Subcutaneous abdominal adipose tissue (tissue), 5 donors: ENCODE data around the gene ZBTB40.

Experiments used
- H3K27ac ChIP-seq: one replicate; pipeline ENCODE4 v1.7.0; 2013; ENCODE audit warnings: low read depth, mild to moderate bottlenecking, inconsistent platforms, low read length, moderate library complexity
- H3K27me3 ChIP-seq, 5 donors: one replicate each; pipeline ENCODE4 v1.7.0; 2013; ENCODE audit warnings: low read length in 5 of 5, inconsistent platforms in 1 of 5; ENCODE audit not compliant: control insufficient read depth in 5 of 5, insufficient read depth in 4 of 5
- H3K36me3 ChIP-seq, 5 donors: one replicate each; pipeline ENCODE4 v1.7.0; 2013; ENCODE audit warnings: low read length in 5 of 5; ENCODE audit not compliant: control insufficient read depth in 5 of 5, insufficient read depth in 5 of 5
- H3K4me1 ChIP-seq, 5 donors: one replicate each; pipeline ENCODE4 v1.7.0; 2013; ENCODE audit warnings: low read length in 5 of 5, mild to moderate bottlenecking in 3 of 5, moderate library complexity in 1 of 5; ENCODE audit not compliant: control insufficient read depth in 5 of 5, insufficient read depth in 5 of 5
- H3K4me3 ChIP-seq, 5 donors: one replicate each; pipeline ENCODE4 v1.7.0; 2013; ENCODE audit warnings: low read length in 5 of 5, low read depth in 1 of 5
- H3K9ac ChIP-seq, 5 donors: one replicate each; pipeline ENCODE4 v1.7.0; 2013; ENCODE audit warnings: low read length in 5 of 5, mild to moderate bottlenecking in 4 of 5, moderate library complexity in 3 of 5
- H3K9me3 ChIP-seq, 5 donors: one replicate each; pipeline ENCODE4 v1.7.0; 2013; ENCODE audit warnings: low read length in 5 of 5; ENCODE audit not compliant: control insufficient read depth in 5 of 5
- donor health status: healthy.
- donor health status: healthy.
- donor health status: healthy.
- donor health status: healthy.
- donor health status: healthy.

ZBTB40 gene

DNA sequence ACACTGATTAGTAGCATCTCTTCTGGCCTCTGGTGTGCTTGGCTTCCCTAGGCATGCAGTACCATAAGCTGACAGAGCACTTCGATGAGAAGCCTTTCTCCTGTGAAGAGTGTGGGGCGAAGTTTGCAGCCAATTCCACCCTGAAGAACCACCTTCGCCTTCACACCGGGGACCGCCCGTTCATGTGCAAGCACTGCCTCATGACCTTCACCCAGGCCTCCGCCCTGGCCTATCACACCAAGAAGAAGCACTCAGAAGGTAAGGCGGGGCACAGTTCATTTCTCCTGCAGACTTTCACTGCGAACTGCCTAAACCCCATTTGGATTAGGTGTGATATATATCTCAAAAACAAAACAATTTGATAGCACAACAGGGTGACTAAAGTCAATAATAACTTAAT is 61.2 kb downstream of the ZBTB40 start:
- H3K9ac ChIP-seq, result no peak overlapping the region
- no peak overlapping the region for H3K27ac ChIP-seq
- H3K4me3 ChIP-seq, result no peak overlapping the region
- H3K4me1 ChIP-seq, result no peaks in the 10 kb centered on the region
- no peaks in the 10 kb centered on the region for H3K9me3 ChIP-seq
- H3K36me3 ChIP-seq, result peaks cover 50 to 98% (median 96%) of the 10 kb centered on the region in 5 donors
- no peaks in the 10 kb centered on the region for H3K27me3 ChIP-seq

- Histone ChIP-seq H3K27ac (no peak overlapping the region), H3K9me3 (no peaks in the 10 kb centered on the region), H3K9ac (no peak overlapping the region), H3K4me3 (no peak overlapping the region), H3K36me3 (peaks cover 40 to 98% (median 97%) of the 10 kb centered on the region in 5 donors), H3K27me3 (no peaks in the 10 kb centered on the region), H3K4me1 (no peaks in the 10 kb centered on the region)
Observed at GRCh38 chr1:22516906-22517571, 65.4 kb downstream of the ZBTB40 start.

- no peaks in the 10 kb centered on the region for H3K27me3 ChIP-seq
- no peak overlapping the region for H3K9ac ChIP-seq
- H3K4me3 ChIP-seq, result no peak overlapping the region
- no peaks in the 10 kb centered on the region for H3K9me3 ChIP-seq
- no peaks in the 10 kb centered on the region for H3K4me1 ChIP-seq
- peaks cover 36 to 95% (median 93%) of the 10 kb centered on the region in 5 donors for H3K36me3 ChIP-seq
- no peak overlapping the region for H3K27ac ChIP-seq
Observed at GRCh38 chr1:22517956-22518355, 66.3 kb downstream of the ZBTB40 start.

GRCh38 chr1:22518379-22518778 is 66.7 kb downstream of the ZBTB40 start:
- Histone ChIP-seq H3K36me3 (peaks cover 36 to 95% (median 91%) of the 10 kb centered on the region in 5 donors), H3K4me3 (no peak overlapping the region), H3K4me1 (no peaks in the 10 kb centered on the region), H3K27ac (no peak overlapping the region), H3K9ac (no peak overlapping the region), H3K9me3 (no peaks in the 10 kb centered on the region), H3K27me3 (no peaks in the 10 kb centered on the region)

- Histone ChIP-seq H3K4me1 (no peaks in the 10 kb centered on the region), H3K9me3 (no peaks in the 10 kb centered on the region), H3K27me3 (no peaks in the 10 kb centered on the region), H3K27ac (no peak overlapping the region), H3K36me3 (peaks cover 28 to 96% (median 92%) of the 10 kb centered on the region in 5 donors), H3K4me3 (no peak overlapping the region), H3K9ac (no peak overlapping the region)
Observed at GRCh38 chr1:22520871-22521270, 69.2 kb downstream of the ZBTB40 start.

- H3K27me3 ChIP-seq, result no peaks in the 10 kb centered on the region
- H3K4me1 ChIP-seq, result no peaks in the 10 kb centered on the region
- H3K27ac ChIP-seq, result no peak overlapping the region
- H3K9me3 ChIP-seq, result no peaks in the 10 kb centered on the region
- no peak overlapping the region for H3K4me3 ChIP-seq
- H3K36me3 ChIP-seq, result peaks cover 26 to 96% (median 92%) of the 10 kb centered on the region in 5 donors
- no peak overlapping the region for H3K9ac ChIP-seq
Observed at GRCh38 chr1:22521692-22522091, 70.0 kb downstream of the ZBTB40 start.

- H3K9me3 ChIP-seq, result no peaks in the 10 kb centered on the region
- no peaks in the 10 kb centered on the region for H3K27me3 ChIP-seq
- no peak overlapping the region for H3K9ac ChIP-seq
- peaks cover 26 to 96% (median 92%) of the 10 kb centered on the region in 5 donors for H3K36me3 ChIP-seq
- no peak overlapping the region for H3K27ac ChIP-seq
- H3K4me1 ChIP-seq, result no peaks in the 10 kb centered on the region
- H3K4me3 ChIP-seq, result no peak overlapping the region
Observed at GRCh38 chr1:22522221-22522743, 70.6 kb downstream of the ZBTB40 start.

GRCh38 chr1:22524481-22524880 is 72.8 kb downstream of the ZBTB40 start:
- Histone ChIP-seq H3K9ac (no peak overlapping the region), H3K4me3 (no peak overlapping the region), H3K27me3 (no peaks in the 10 kb centered on the region), H3K4me1 (no peaks in the 10 kb centered on the region), H3K36me3 (peaks cover 14 to 88% (median 83%) of the 10 kb centered on the region in 5 donors), H3K27ac (no peak overlapping the region), H3K9me3 (no peaks in the 10 kb centered on the region)

DNA sequence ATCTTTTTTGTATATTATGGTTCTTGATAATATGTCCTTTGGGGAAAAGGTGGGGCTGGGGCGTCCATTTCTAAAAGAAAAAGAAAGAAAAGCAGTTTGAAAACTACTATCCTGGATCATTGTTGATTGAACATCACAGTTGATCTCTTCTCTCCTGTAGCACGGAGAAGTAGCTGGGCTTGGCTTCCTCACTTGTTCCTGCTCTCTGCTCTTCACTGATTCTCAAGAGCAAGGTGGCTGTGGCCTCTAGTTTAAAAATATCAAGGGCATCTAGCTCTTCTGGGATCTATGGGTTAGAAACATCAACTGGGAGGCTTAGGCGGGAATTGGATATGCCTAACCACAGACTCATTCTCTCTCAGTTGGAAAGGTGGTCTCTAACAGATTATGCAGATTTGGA is 73.6 kb downstream of the ZBTB40 start:
- H3K4me3 ChIP-seq, result no peak overlapping the region
- H3K9ac ChIP-seq, result no peak overlapping the region
- H3K27ac ChIP-seq, result no peak overlapping the region
- peaks cover 11 to 80% (median 76%) of the 10 kb centered on the region in 5 donors for H3K36me3 ChIP-seq
- H3K27me3 ChIP-seq, result no peaks in the 10 kb centered on the region
- H3K4me1 ChIP-seq, result peaks cover 0 to 5% (median 2%) of the 10 kb centered on the region in 5 donors
- H3K9me3 ChIP-seq, result no peaks in the 10 kb centered on the region

GRCh38 chr1:22525646-22526045 is 74.0 kb downstream of the ZBTB40 start:
- Histone ChIP-seq H3K4me3 (no peak overlapping the region), H3K4me1 (peaks cover 2 to 9% (median 3%) of the 10 kb centered on the region in 5 donors), H3K27ac (no peak overlapping the region), H3K36me3 (peaks cover 11 to 76% (median 72%) of the 10 kb centered on the region in 5 donors), H3K9ac (no peak overlapping the region), H3K27me3 (no peaks in the 10 kb centered on the region), H3K9me3 (no peaks in the 10 kb centered on the region)
